Tibial nerve (tissue), 4 donors: ENCODE measurements around the gene PRKAG2.

ENCODE experiments used
- EP300 ChIP-seq, 2 donors: sonication (generic); formaldehyde crosslinking; IDR thresholded peaks; one replicate each; pipeline ENCODE4 v1.6.1; 2017; ENCODE audit warnings: antibody characterized with exemption in 2 of 2, mild to moderate bottlenecking in 1 of 2
- TF ChIP-seq, protein P1 (sequence below), 5 experiments: fragments of 200-600 bp in 3 of 5; fragments of 450-650 bp in 2 of 5; sonication (generic) in 3 of 5; IDR thresholded peaks; one replicate each; pipeline ENCODE4 v1.5.1; 2016 to 2019; ENCODE audit warnings: antibody characterized with exemption in 5 of 5, mild to moderate bottlenecking in 3 of 5, moderate library complexity in 2 of 5

DNA sequence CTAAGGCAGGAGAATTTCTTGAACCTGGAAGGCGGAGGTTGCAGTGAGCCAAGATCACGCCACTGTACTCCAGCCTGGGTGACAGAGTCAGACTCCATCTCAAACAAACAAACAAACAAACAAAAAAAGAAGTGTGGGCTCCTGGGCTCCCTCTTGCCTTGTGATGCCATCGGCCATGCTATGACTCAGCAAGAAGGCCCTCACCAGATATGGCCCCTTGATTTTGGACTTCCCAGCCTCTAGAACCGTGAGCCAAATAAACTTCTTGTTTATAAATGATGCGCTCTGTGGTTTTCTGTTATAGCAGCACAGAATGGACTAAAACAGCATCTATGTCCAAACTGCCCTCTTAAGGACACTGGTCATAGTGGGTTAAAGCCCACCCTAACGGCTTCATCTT is 327.3 kb downstream of the PRKAG2 start:
- TF ChIP-seq, protein P1, sequence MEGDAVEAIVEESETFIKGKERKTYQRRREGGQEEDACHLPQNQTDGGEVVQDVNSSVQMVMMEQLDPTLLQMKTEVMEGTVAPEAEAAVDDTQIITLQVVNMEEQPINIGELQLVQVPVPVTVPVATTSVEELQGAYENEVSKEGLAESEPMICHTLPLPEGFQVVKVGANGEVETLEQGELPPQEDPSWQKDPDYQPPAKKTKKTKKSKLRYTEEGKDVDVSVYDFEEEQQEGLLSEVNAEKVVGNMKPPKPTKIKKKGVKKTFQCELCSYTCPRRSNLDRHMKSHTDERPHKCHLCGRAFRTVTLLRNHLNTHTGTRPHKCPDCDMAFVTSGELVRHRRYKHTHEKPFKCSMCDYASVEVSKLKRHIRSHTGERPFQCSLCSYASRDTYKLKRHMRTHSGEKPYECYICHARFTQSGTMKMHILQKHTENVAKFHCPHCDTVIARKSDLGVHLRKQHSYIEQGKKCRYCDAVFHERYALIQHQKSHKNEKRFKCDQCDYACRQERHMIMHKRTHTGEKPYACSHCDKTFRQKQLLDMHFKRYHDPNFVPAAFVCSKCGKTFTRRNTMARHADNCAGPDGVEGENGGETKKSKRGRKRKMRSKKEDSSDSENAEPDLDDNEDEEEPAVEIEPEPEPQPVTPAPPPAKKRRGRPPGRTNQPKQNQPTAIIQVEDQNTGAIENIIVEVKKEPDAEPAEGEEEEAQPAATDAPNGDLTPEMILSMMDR (IDR thresholded peaks at IDR 0.05): no peak
- no peak for TF ChIP-seq EP300 (IDR thresholded peaks at IDR 0.05)
